ENCODE measurements around the gene BAHD1.

BAHD1 gene

DNA sequence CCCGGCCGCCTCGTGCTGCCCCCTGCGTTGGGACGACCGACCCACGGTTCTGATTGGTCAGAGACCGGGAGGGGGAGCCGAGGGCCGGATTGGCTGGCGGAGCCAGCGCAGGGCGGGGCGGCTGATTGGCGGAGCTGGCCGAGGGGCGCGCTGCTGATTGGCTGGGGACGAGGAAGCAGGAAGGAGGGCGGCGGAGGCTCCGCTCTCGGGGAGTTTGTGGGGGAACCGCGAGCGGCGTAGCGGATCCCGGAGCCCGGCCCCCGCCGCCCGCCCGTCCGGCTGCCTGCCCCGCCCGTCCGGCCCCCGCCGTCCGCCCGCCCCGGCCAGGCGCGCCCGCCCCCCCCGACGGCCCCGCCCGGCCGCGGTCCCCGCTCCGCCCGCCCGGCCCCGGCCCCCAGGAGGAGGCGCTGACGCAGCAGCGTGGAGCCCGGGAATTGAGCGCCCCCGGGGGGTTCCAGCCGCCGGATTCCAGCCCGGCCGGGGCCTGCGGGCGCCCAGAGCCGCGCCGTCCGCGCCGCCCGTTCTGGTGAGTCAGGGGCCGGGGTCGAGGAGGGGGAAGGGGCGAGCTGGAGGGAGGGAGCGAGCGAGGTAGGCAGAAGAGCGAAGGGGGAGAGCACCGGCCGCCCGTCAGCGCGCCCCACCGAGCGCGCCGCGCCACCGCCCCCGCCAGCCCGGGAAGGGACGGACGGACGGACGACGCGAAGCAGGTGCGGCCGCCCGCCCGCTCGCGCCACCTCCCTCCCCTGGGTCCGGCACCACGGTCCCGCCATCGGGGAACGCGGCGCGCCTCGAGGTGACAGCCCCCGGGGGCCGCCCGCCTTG lies at the start of gene BAHD1:
TSS of gene BAHD1 (plus strand) at position 211 of the 822 bp plus-strand sequence. CDS start 17,512 bp downstream, outside the sequence.
- peak; percentile 96 for DNase-seq

DNA sequence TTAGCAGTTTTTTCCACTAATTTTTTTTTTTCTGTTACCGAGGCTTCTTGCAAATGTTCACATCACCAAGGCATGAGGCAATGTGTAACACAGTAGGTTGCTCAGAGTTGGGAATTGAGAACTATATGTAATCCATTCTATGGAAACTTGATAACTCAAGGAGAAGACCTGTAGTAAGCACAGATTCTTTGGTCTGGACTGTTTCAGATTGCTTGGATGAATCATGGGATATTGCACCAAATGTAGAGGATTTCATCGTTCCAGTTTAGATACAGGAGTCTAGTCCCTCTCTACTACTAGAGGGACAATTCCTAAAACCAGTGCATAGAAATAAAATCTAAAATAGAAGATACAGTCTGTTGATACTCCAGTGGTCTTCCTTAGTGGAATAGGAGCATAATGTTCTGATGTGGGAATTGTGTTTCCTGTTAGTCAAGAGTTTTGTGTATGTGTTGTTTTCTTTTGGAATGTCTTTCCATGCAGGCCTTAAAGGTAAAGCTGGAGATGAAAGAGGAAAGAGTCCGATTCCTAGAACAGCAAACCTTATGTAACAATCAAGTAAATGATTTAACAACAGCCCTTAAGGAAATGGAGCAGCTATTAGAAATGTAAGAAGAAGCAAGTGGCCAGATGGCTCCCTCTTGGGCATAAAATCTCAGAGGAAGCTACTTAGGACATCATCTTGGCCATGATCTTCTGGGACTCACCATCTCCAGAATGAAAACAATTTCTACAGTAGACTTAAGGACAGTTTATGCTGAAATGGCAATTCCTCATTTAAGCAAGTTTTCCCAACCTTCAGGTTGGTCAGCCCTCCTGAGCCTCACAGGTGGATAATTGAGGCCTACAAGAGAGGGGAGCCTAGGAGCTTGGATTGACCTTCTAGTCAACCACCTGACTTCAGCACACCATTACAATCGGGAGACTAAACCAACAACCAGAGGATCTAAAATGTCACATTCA lies 47.5 kb upstream of the BAHD1 start:
- DNase-seq: no peak

DNA sequence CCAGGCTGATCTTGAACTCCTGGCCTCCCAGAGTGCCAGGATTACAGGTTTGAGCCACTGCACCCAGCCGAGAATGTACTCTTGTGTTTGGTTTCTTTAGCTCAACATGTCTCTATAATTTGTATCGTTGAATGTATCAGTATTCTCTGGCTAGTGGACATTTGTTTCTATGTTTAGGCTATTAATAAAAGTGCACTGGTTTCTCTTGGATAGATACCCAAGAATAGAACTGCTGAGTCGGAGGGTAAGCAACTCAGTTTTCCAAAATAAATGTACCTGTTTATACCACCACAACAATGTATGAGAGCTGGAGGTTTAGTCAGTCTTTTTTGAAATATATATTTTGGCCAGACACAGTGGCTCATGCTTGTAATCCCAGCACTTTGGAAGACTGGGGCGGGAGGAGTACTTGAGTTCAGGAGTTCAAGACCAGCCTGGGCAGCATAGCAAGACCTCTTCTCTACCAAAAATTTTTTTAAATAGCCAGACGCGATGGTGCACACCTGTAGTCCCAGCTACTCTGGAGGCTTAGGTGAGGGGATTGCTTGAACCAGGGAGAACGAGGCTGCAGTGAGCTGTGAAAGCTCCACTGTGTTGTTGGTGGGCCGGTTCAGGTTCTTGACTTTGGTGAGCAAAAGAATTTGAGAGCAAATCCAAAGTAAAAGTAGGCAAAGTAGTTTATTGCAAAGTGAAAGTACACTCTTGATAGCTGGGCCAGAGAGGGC lies 42.9 kb upstream of the BAHD1 start:
- peak; percentile 10 for DNase-seq

DNA sequence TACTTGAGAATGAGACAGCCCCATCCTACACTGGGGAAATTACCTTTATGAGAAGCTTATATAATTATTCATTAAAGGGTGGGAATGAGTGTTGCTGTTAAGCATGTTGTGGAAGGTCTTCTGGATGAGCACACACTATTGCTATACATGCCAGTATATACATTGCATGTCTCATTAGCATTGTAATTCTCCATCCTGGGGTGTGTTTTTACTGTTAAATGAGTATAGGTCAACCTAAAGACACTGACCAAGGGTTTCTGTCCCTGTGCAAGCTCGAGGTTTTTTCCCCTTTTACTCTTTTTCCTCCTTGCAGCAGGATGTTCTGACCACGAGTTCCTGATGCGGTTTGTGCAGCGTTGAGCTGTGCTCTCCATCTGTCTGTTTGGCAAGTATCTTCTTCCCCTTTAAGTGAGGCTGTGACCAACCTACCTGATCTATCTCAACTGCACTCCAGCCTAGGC lies 42.3 kb upstream of the BAHD1 start:
- DNase-seq: peak; percentile 21

DNA sequence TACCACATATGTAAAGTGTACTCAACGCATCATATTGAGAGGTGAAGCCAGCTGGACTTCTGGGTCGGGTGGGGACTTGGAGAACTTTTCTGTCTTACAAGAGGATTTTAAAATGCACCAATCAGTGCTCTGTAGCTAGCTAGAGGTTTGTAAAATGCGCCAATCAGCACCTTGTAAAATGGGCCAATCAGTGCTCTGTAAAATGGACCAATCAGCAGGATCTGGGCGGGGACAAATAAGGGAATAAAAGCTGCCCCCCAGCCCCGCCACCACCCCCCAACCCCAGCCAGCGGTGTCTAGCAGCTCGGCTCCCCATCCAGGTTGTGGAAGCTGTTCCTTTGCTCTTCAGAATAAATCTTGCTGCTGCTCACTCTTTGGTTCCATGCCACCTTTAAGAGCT lies 41.4 kb upstream of the BAHD1 start:
- DNase-seq: no peak

DNA sequence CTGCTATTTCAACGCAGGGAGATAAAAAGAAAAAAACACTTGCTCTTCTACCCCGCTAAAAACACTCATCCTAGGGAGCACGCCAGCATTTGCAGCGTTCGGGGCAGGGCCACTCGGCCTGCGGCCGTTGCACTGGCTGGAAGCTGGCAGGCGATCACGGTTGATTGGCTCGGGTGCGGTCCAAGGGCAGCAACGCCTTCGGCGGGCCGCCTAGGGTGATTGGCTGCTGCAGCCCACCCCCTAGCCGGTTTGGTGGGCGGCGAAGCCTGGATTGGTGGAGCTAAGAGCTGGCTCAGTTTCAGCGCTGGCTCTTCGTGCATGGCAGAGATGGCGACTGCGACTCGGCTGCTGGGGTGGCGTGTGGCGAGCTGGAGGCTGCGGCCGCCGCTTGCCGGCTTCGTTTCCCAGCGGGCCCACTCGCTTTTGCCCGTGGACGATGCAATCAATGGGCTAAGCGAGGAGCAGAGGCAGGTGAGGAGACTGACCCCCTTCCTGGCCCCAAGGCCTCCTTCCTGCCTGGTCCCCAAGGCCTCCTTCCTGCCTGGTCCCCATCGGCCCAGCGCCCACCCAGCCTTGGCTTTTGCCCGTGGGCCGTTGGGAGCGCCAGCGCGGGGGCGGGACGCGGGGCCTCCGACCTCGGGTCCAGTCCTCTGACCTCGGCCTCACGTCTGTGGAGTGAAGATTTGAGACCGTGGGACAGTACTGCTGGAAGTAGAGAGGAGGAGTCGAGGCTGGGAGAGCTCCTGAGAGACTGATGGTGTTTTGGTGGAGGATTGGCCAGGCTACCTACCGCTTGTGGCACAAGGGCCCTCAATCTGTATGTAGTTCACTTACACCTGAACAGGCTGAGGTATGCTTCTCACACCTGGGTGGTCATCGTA lies 35.0 kb upstream of the BAHD1 start, which contains the start of gene IVD:
TSS of gene IVD (plus strand) at position 295 of the 881 bp plus-strand sequence. CDS start at position 328, 33 bp downstream.
- DNase-seq: peak; percentile 88

DNA sequence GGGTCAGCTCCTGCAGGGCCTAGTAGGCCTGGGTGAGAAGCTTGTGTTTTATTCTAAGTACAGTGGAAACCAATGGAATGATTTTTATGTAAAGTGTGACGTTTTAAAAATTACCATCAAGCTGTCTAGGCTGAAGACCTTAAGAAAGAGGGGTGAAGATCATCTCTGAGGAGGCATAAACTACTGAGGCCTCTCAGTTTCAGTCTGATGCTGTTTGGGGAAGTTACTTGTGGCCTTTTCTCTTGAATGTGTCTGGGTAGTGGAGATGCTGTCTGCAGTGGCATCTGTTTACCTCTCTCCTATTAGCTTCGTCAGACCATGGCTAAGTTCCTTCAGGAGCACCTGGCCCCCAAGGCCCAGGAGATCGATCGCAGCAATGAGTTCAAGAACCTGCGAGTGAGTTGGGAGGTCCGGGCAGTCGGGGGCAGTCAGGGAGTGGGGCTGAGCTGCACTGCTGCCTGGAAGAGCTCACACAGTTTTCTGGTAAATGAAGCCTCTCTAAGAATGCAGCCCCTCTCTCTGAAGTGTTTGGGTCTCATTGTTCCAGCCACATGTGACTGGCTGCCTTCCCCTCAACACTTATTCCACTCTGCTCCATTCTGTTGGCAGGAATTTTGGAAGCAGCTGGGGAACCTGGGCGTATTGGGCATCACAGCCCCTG lies 33.3 kb upstream of the BAHD1 start:
- no peak for DNase-seq

DNA sequence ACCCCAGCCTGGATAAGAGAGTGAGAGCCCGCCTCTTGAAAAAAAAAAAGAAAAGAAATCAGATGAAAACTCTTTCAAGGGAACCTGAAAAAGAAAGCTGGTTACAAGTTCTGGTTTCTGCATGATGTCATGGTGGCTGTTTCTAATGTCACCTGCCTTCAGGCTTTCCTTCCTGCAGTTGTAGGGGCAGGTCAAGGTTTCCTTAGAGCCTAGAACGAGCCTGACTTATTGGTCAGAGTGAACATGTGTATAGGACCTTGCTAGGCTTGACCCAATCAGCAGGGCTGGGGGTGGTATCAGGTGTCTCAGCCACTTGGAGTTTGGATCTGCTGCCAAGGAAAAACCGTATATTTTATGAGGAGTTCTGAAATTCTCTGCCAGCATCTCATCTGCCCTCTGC lies 31.4 kb upstream of the BAHD1 start:
- no peak for DNase-seq

DNA sequence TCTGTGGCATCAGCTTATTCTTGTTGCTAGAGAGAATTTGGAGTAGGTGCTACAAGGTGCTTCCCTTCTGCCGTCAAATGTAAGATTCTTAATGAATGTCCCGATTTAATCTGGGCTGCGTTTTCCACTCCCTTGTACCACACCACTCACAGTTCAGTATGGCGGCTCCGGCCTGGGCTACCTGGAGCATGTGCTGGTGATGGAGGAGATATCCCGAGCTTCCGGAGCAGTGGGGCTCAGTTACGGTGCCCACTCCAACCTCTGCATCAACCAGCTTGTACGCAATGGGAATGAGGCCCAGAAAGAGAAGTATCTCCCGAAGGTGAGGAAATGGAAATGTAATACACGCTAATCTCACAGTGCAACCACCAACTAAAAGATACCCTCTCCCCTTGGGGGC lies 30.3 kb upstream of the BAHD1 start:
- no peak for DNase-seq

DNA sequence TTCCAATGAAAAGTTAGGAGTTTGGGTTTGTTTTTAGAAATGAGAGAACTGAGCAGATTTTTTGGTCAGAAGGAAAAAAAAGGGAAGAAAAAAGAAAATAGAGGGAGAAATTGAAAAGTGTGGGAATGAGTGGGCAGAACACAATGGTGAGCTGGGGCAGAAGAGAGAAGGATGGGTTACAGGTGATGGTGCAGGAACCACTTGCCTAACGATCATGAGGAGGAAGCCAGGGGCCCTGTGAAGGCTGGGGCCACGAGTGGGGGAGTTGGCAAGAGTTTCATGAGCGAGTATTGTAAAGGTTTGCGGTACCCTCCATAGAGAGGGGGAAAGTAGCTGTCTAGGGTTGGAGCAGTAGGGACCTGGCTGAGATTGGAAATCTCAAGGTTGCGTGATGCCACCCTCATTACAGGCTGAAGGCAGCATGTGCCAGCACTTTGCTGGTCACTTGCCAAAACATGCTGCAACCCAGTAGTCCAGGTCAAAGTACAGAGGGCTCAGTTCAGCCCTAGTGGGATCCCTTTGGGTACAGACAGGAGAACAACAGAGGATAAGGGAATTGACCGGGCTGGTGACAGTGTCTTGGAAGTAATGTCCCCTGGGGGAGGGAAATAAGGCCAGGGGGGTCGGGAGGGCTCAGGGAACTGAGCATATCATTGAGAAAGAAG lies 28.5 kb upstream of the BAHD1 start:
- DNase-seq: no peak

DNA sequence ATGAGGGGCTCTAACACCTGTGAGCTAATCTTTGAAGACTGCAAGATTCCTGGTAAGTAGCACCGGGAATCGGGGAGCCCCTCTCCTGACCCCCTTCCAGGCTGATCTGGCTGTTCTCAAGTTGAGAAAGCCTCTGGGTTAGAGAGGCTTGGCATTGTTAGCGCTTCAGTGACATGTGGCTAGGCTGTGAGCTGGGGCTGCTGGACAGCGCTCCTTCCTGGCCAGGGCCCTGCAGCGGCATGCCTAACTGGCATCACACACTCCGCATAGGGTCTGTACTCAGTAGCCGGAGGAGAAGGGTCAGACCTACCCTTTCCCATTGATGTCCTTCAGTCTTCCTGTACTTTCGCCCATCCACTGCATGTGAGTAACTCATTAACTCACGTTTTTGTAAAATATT lies 27.7 kb upstream of the BAHD1 start:
- no peak for DNase-seq

DNA sequence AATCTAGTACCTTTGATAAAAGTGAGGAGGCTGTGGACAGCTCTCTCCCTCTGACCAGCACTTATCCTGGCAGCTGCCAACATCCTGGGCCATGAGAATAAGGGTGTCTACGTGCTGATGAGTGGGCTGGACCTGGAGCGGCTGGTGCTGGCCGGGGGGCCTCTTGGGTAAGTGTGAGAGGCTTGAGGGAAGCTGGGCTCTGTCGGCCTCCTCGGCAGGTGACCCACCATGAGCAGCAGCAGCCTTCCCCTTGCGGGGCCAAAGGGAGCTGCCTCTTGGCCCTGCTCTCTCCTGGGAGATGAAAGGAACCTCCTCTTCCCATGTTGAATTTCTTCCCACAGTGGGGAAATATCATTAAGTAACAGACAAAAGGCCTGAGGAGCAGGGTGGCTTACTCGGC lies 25.9 kb upstream of the BAHD1 start:
- no peak for DNase-seq

DNA sequence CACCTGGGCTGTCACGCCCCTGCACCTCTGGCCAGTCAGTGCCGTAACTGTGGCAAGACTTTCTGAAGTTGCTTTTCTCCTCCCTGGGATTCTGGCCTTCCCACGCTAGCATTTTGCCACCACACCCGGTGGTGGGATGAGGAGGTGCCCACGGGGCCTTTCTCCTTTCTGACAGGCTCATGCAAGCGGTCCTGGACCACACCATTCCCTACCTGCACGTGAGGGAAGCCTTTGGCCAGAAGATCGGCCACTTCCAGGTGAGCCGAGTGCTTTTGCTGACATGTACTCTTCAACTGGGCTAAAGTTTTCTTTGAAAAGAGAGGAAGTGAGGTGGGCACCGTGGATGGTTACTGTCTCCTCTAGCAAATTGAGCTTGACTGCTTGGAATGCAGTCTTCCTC lies 25.5 kb upstream of the BAHD1 start:
- no peak for DNase-seq

DNA sequence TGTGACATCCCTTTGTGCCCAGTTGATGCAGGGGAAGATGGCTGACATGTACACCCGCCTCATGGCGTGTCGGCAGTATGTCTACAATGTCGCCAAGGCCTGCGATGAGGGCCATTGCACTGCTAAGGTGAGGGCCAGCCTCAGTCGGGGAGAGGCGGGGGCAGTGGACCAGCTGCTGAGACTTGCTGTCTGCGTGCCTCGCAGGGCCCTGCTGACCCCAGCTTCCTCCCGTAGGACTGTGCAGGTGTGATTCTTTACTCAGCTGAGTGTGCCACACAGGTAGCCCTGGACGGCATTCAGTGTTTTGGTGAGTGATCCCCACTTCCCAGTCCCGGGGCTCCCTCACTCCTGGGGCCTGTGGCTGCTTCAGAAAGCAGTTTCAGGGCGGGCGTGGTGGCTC lies 24.7 kb upstream of the BAHD1 start:
- DNase-seq: no peak

DNA sequence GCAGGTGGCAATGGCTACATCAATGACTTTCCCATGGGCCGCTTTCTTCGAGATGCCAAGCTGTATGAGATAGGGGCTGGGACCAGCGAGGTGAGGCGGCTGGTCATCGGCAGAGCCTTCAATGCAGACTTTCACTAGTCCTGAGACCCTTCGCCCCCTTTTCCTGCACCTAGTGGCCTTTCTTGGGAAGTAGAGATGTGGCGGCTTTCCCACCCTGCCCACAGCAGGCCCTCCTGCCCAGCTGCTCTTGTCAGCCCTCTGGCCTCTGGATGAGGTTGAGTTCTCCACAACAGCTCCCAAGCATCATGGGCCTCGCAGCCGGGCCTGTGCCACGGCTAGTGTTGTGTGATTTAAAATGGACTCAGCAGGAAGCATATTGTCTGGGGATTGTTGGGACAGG lies 22.6 kb upstream of the BAHD1 start:
- no peak for DNase-seq

DNA sequence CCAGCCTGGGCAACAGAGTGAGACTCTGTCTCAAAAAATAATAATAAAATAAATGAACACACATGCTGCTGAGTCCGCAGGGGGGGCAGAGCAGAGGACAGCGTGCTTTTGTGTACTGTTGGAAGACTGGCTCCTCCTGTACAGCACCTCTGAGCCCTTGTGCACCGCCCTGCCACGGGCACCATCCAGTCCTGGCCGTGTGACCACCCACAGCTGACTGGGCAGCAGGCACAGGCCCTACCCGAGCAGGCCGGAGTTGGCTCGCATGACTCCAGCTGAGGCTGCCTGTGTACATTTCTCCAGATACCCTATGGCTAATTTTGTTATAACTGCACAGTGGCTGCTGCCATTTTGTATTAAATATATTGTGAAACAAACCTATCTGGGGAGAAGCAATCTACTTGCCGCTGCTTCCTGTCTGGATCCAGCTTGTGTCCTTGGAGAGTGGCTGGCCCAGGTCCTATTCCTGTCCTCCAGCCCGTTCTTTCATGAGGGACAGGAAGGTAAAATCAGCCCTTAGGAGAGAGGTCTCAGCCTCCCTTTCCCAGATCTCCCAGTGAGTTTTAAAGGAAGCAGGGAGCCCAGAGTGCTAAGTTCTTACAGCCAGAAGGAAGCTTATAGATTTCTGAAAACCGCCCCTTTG lies 20.6 kb upstream of the BAHD1 start:
- DNase-seq: no peak

DNA sequence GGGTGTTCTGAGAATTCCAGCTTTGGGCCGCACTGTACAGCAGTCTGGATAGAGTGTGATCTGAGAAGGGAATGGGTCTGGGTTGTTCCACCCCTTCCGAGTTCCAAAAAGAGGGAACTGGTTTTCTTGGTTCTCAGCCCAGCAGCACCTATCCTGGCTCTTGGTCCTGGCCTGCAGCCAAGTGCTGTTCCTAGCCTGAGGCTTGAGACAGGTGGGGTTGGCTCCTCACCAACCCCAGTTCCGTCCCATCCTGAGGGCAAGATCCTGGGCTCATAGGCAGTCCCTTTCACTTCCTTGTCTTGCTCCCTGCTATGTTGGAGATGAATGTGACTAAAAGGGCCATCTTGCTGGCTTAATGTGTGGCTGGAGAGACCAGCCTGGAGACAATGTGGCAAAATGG lies 20.0 kb upstream of the BAHD1 start:
- DNase-seq: no peak

DNA sequence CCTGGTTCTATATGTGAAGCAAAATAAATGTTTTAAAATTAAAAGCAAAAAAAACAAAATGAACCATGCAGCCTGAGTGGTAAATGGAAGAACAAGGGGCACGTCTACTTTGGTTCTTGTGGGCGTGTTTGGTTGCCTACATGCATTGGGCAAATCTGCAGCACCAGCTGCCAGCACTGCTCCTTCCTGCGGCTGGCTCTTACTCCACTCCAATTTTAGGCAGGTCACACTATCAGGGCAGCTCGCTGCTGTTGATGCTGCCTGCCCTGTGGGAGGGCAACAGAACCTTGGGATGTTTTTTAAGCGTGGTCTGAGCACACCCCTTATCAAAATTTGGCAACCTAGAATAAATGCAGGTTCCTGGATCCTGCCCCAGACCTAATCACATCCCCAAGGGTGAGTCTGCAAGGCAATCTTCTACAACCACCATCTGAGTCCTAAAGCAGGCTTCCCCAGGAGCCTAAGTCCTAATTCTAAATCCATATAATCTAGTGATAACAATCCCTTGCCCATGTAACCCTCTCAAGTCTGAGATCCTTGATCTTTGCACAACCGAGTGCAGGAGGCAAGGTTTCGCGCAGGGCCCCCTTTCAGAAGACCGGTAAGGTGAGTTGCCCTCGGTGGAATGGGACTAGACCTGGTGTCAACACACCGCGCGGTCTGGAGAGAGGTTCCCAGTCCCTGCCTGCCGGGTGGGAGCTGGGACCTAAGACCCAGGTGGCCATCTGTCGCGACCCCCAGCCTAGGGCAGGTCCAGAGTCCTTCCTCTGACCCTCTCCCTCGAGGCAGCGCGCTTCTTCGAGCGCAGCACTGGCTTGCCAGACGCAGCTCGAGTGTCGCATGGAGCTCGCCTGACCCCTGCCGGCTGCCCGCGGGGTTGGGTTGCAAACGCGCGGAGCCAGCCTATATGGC lies 19.3 kb upstream of the BAHD1 start:
- peak; percentile 80 for DNase-seq

DNA sequence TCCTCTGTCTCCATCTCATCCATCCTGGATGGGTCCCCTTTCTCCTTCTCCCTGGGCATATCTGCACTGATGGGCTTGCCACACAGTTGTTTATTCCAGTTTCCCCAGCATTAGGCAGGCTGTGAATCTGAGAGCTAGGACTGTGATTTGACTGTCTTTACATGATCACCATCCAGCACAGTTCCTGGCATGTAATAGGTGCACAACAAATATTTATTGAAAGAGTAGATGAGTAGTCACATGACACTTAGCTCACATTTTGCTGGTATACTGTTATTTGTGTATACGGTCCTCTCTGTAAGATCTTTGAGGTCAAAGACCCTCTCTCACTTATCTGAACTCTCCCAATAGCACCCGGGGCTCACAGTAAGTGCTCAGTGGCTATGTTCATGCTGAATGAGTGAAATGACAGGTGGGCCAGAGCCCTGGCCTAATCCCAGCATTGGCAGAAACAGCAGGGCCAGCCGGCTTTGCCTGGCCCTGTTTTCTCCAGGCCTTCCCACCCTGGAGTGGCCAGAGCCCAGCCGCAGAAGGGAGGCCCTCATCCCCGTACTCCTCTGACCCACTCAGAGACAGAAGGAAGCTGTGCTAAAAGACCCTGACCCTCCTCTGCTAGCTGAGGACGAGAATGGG lies 16.2 kb upstream of the BAHD1 start:
- no peak for DNase-seq

Data from CD4-positive, alpha-beta T cell treated with Interleukin-12 subunit alpha and Interleukin-12 subunit beta, for 1 hour (primary cell).